Measurements from ENCODE around the gene RAB4B. TPM values are rescaled to one million over a fixed set of nuclear protein-coding genes. Genes with fewer than 3 reads are reported as not detected.

Gene RAB4B
- total and polyA plus RNA-seq, 2 of the 13 experiments (the other 11 are each of a cell fraction or from before 2014, with no cell fraction given) = 3.3 to 5.4 TPM

DNA sequence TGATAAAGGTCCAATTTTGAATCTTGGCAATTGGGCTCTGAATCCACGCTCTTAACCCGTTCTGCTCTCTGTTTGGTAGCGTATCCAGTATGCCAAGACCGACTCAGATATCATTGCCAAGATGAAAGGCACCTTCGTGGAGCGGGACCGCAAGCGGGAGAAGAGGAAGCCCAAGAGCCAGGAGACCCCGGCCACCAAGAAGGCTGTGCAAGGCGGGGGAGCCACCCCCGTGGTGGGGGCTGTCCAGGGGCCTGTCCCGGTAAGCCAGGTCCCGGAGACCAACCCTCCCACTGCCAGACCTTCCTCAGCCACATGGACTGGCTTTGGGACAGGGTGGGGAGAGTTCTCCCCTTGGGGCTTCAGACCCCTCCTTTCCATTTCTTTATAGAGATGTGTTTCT is 18.7 kb upstream of the RAB4B start:
- in situ Hi-C loops (cut with HindIII; ENCODE audit: extremely low pct_ligation_motif_present, low pct_unique_long_range_greater_than_20kb) = no loop called here
- intact Hi-C loops (cut with micrococcal nuclease; ENCODE audit: unreplicated experiment) = no loop called here
- FAIRE-seq (no peak), DNase-seq (ENCODE audit: low spot score) (no peak), ATAC-seq (no peak)
- Histone ChIP-seq H3K9me3 (ENCODE audit: low read length) (no peaks in the 10 kb centered on the region), H3K9ac (ENCODE audit: insufficient read depth, low read depth, low read length) (no peak overlapping the region), H3K27me3 (ENCODE audit: control insufficient read depth in 1 of 2, insufficient read depth in 2 of 2, low read length in 2 of 2) (no peaks in the 10 kb centered on the region), H2AFZ (ENCODE audit: low read length) (no peak overlapping the region), H3K4me3 (replicated peaks in 1 of 3; ENCODE audit: insufficient read depth in 1 of 3, low read depth in 2 of 3, low read length in 3 of 3) (no peak overlapping the region), H3K27ac (ENCODE audit: extremely low read length, insufficient read depth, low read length) (no peak overlapping the region), H4K20me1 (ENCODE audit: insufficient read depth, low read length) (peaks cover 31% of the 10 kb centered on the region), H3K4me1 (ENCODE audit: insufficient read depth, low read length) (peaks cover 30% of the 10 kb centered on the region), H3K4me2 (ENCODE audit: low read depth, low read length) (no peak overlapping the region), H3K36me3 (replicated peaks in 1 of 2; ENCODE audit: control insufficient read depth in 1 of 2, insufficient read depth in 2 of 2, low read length in 2 of 2) (peaks cover 40 to 82% of the 10 kb centered on the region in 2 experiments), H3K79me2 (ENCODE audit: insufficient read depth, low read length) (peaks cover 36% of the 10 kb centered on the region)
- TF ChIP-seq THAP11 (CRISPR knock-in tag; IDR thresholded peaks at IDR 0.05) = no peak
- TF ChIP-seq RBFOX2 (IDR thresholded peaks at IDR 0.05; ENCODE audit: low read depth, low read length) = peak; percentile 47
- TF ChIP-seq AGO2 (optimal IDR thresholded peaks at IDR 0.05; ENCODE audit: low read depth, low read length) = peak; percentile 54
- 96% methylated on average over 10 of the region's 13 CpGs for WGBS (ENCODE audit: low lambda C conversion rate)
- CTCF ChIA-PET (ENCODE audit: low intra/inter-chr PET ratio, low total read pairs) = no interaction called here
- POLR2A ChIA-PET = interaction anchor here (1.7 kb wide), 1 partner anchor 39 kb away, joined by 4 read pairs; no protein-coding TSS in a partner anchor
- BruUV-seq (replicated peaks) = no TSS peak

GRCh38 chr19:40762754-40763470 is 15.1 kb upstream of the RAB4B start:
- Histone ChIP-seq H3K9me3 (ENCODE audit: low read length) (no peaks in the 10 kb centered on the region), H3K27me3 (ENCODE audit: control insufficient read depth in 1 of 2, insufficient read depth in 2 of 2, low read length in 2 of 2) (no peaks in the 10 kb centered on the region), H3K4me1 (ENCODE audit: insufficient read depth, low read length) (no peaks in the 10 kb centered on the region), H3K4me3 (replicated peaks in 1 of 3; ENCODE audit: insufficient read depth in 1 of 3, low read depth in 2 of 3, low read length in 3 of 3) (no peak overlapping the region), H2AFZ (ENCODE audit: low read length) (no peak overlapping the region), H3K36me3 (replicated peaks in 1 of 2; ENCODE audit: control insufficient read depth in 1 of 2, insufficient read depth in 2 of 2, low read length in 2 of 2) (peaks cover 47 to 81% of the 10 kb centered on the region in 2 experiments), H4K20me1 (ENCODE audit: insufficient read depth, low read length) (peaks cover 3% of the 10 kb centered on the region; the same call in 1 of the 2 replicates), H3K79me2 (ENCODE audit: insufficient read depth, low read length) (peaks cover 3% of the 10 kb centered on the region), H3K4me2 (ENCODE audit: low read depth, low read length) (no peak overlapping the region), H3K9ac (ENCODE audit: insufficient read depth, low read depth, low read length) (no peak overlapping the region), H3K27ac (ENCODE audit: extremely low read length, insufficient read depth, low read length) (no peak overlapping the region)
- no peak for TF ChIP-seq HOXA3 (CRISPR knock-in tag; IDR thresholded peaks at IDR 0.05)
- TF ChIP-seq RBFOX2 (IDR thresholded peaks at IDR 0.05; ENCODE audit: low read depth, low read length) = 0 out of 2 replicates have a peak, but pooled peaks have one; percentile 15
- TF ChIP-seq FOXK2 (IDR thresholded peaks at IDR 0.05) = no peak
- TF ChIP-seq ETV5 (CRISPR knock-in tag; IDR thresholded peaks at IDR 0.05; ENCODE audit: borderline replicate concordance) = no peak
- TF ChIP-seq ZNF780A (CRISPR knock-in tag; IDR thresholded peaks at IDR 0.05) = no peak
- BruUV-seq (replicated peaks) = no TSS peak
- DNase-seq (ENCODE audit: low spot score) (no peak), ATAC-seq (no peak), FAIRE-seq (no peak)
- WGBS (ENCODE audit: low lambda C conversion rate) = 97% methylated on average over 14 of the region's 17 CpGs
- intact Hi-C loops (cut with micrococcal nuclease; ENCODE audit: unreplicated experiment) = no loop called here
- CTCF ChIA-PET (ENCODE audit: low intra/inter-chr PET ratio, low total read pairs) = no interaction called here
- in situ Hi-C loops (cut with HindIII; ENCODE audit: extremely low pct_ligation_motif_present, low pct_unique_long_range_greater_than_20kb) = no loop called here
- POLR2A ChIA-PET = interaction anchor here (2.6 kb wide), 1 partner anchor 15 kb away, joined by 10 read pairs; the partner anchor contains the start of gene RAB4B
